AG09319 (cell line): Measurements from ENCODE around the gene DAP.

Experiments
- DNase-seq: peaks from one replicate; pipeline ENCODE4 v3.0.0-alpha.2; 2010; ENCODE audit warnings: low read depth; ENCODE audit errors: extremely low read depth
- TF ChIP-seq, protein P1 (sequence below): IDR thresholded peaks from 2 replicates; pipeline ENCODE4 v1.5.1; 2011; ENCODE audit warnings: low read depth, mild to moderate bottlenecking, inconsistent platforms, low read length, moderate library complexity

DAP gene

GRCh38 chr5:10679336-10679988, 81.6 kb downstream of the DAP start:
- no peak for DNase-seq

DNA sequence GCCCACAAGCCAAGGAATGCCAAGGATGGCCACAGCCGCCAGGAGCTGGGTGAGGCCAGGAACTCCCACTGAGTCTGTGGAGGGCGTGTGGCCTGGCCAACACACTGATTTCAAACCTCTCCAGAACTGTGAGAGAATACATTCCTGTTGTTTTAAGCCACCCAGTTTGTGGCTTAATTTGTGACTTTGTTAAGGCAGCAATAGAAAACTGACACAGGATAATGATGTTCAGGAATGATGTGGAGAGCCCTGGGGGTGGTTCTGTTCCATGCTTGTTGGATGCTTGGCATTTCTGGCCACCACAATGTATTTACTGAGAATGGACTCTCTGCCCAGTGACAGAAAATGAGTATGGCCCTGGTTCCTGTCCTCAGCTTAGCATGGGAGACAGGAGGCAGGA, 82.8 kb downstream of the DAP start:
- TF ChIP-seq, protein P1, sequence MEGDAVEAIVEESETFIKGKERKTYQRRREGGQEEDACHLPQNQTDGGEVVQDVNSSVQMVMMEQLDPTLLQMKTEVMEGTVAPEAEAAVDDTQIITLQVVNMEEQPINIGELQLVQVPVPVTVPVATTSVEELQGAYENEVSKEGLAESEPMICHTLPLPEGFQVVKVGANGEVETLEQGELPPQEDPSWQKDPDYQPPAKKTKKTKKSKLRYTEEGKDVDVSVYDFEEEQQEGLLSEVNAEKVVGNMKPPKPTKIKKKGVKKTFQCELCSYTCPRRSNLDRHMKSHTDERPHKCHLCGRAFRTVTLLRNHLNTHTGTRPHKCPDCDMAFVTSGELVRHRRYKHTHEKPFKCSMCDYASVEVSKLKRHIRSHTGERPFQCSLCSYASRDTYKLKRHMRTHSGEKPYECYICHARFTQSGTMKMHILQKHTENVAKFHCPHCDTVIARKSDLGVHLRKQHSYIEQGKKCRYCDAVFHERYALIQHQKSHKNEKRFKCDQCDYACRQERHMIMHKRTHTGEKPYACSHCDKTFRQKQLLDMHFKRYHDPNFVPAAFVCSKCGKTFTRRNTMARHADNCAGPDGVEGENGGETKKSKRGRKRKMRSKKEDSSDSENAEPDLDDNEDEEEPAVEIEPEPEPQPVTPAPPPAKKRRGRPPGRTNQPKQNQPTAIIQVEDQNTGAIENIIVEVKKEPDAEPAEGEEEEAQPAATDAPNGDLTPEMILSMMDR, result no peak
- DNase-seq, result no peak

More at GRCh38 chr5:10679336-10679988, 81.6 kb downstream of the DAP start:
- TF ChIP-seq, protein P1, result no peak

- DNase-seq, result no peak
- TF ChIP-seq, protein P1, result no peak
Observed at GRCh38 chr5:10677533-10677932, 83.5 kb downstream of the DAP start.

- TF ChIP-seq, protein P1, result no peak
Observed at GRCh38 chr5:10676946-10677345, 84.1 kb downstream of the DAP start.

DNA sequence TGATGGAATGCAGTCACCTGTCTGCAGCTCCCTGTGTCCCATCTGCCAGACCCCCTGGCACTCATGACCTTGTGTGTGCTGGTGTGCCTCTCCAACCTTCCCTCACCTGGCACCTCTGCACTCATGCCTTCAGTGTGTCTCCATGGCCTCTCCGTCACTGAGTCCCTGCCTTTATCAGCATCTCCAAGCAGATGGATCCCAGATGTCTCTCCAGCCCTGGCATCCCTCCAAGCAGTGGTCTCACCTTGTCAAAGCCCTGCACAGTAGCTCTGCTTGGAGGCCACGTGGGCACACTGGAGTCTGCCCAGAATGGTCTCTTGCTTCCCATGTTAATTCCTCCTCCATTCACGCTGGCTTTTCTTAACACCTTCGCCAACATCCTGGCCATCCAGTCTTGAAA, 84.8 kb downstream of the DAP start:
- TF ChIP-seq, protein P1, result no peak
- DNase-seq, result no peak

More at GRCh38 chr5:10676946-10677345, 84.1 kb downstream of the DAP start:
- DNase-seq, result no peak

- TF ChIP-seq, protein P1, result no peak
- DNase-seq, result no peak
Observed at GRCh38 chr5:10675177-10675700, 85.8 kb downstream of the DAP start.

DNA sequence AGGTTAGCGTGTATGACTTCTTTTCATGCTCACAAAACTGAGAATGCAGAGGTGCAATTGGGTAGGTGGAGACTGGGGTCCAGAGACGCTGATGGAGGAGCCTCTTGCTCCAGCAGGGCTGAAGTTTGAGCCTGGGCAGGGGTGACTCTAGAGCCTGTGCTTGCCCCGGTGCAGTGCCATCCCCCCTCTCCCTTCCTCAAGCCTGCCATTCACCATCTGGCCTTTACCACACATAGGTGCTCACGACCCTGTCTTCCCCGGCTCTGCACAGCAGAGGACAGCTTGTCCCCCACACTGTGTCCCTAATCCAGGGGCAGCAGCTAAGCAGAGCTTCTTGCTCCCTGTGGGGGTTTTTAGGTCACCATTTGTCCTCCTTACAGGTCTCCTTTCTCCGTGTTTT, 86.5 kb downstream of the DAP start:
- no peak for DNase-seq
- TF ChIP-seq, protein P1, result no peak
